ENCODE data around the gene EIF2B2.

EIF2B2 gene

DNA sequence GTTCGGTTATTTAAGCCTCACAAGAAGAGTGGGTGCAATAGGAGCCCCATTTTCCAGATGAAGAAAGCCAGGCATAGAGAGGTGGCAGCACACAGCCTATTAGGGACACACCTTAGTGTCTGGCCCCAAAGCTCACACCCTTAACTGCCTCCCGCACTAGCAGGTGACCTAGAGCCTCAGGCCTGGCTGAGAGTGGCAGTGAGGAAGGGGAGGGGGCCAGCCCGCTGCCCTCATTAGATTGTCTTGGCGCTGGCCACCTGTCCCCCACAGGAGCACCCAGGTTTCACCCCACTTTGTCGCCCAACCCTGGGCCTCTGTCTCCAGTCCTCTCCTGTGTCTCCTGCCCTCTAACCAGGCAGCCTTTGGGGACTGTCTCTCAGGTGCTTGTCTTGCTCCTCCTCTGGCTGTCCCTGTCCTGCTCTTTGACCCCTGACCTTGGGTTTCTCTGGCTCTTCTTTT, 28.8 kb upstream of the EIF2B2 start:
- no peak for DNase-seq (ENCODE audit: extremely low read depth in 1 of 2, low read depth in 1 of 2)

DNA sequence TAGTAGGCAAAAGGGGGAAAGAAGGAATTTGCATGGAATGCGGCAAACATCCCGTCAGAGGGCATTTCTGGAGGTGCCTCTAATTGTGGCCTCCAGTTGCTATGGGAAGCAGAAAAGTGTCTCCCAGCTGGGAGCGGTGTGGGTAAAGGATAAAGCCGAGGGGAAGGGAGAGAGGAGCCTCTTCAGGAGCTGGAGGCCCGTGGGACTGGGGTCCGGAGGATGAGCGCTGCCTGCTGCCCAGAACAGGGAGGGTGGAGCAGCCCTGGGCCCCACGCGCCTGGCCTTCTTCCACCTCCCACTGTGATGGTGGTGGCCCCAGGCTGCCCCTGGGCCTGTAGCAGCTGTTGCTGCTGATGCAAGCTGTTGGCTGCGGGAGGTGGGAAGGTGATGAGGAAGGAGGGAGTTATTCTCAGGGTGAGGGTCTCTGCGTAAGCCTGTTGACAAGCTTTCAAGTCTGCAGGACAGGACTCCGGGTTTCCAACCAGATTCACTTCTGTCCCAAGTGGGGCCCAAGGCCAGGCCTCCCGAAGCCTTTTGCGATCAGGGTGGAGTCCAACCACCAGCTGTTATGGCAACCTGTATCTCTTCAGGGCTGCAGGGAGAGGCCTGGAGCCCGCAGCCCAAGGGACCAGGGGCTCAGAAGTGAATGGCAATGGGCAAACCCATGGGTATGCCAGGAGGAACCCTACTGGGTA, 28.2 kb upstream of the EIF2B2 start:
- DNase-seq (ENCODE audit: extremely low read depth in 1 of 2, low read depth in 1 of 2) = no peak

DNA sequence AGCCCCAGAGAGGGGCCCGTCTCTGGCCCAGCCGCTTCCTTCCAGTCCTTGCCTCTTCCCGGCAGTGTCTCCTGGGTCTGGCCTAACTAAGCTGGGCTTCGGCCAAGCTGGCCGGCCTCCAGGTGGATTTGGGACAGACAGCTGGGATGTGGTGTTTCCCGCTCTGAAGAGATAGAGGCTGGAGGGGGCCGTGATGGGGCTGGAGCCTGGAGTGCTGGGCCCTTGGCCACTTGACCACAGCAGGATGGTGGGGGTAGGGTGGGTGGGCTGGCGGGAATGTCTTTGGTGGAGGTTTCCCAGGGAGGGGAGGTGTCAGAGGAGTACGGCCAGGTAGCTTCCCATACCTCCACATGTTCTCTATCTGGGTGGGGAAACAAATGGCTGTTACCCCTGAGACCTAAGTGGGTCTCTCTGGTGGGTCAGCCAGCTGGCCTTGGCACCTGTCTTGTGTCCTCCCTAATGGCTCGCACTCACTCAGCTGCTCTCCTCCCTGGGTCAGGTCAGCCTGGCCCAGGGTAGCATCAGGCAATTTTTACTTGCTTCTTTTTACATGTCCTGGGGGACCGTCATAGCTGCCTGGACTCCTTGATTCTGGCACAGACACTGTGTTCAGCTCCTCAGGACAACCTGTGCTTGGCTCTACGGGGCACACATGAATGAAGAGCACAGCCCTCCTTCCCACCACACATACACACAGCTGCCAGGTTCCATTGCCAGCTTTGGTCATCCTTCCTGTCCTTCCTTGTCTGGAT, 27.5 kb upstream of the EIF2B2 start:
- DNase-seq (ENCODE audit: extremely low read depth in 1 of 2, low read depth in 1 of 2) = no peak

DNA sequence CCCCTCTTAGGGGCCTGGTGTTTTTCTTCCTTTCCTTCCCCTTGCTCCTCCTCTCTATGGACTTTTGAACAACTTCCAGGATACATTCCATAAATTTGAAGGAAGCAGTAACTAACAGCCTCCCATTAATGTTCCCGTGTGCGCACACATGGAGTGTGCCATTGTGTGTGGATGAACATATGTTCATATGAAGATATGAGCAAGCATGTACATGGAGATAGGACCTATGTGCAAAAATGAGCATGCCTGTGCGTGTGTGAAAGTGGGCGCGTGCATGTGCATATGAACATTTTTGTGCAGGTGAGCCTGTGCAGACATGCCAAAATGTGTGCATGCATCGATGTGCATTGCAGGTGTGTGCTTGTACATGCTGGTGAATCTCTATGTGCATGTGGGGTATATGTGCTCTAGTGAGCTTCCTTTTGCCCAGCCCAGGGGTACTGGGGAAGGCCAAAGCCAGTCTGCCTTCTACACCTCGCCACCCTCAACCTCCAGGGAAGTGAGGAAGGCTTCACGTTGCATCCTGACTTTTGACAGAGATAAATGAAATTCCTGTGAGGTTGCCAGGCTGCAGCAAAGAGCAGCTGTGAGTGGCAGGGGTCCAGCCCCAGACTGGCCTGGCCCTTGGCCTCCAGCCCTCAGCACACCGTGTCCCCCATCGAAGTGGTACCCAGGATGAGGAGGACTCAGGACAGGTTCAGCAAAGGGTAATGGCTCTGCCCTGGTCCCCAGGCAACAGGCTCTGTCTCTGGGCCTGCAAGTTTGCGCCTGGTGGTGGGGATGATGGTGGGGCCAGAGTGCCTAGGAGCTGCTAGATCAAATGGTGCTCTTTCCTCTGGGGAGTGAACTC, 26.2 kb upstream of the EIF2B2 start:
- DNase-seq (ENCODE audit: extremely low read depth in 1 of 2, low read depth in 1 of 2) = no peak

DNA sequence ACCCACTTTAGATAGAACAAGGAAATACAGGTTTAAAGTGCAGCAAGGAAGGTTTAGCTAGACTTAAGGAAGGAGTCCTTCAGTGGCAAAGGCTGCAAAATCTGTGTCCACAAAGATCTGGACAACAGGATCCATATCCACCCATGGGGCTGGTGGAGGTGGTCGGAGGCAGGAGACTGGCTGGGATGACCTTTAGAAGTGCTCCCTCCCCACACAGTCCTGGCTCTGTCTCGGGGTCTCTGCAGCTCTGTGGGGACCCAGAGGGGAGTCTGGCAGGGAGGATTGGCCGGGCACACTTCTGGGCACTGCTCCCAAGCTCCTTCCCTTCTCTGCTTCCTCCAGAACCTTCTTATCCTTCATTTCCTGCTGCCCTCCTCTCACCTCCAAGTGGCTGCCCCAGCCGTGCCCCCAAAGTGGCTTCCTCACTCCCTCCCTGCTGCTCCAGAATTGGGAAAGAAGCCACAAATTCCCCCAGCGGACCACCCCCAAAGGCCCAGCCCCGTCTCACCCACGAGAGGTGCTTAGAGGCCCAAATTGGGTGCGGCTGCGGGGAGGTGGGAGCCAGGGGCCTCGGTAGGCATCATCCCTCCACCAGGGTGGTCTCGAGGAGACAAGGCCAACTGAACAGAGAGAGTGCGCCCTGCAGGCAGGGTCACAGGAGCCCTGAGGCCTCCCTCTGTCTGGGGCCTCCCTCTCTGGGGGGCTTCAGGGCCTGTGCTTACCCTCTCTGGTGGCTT, 25.4 kb upstream of the EIF2B2 start:
- no peak for DNase-seq (ENCODE audit: extremely low read depth in 1 of 2, low read depth in 1 of 2)

- DNase-seq (ENCODE audit: extremely low read depth in 1 of 2, low read depth in 1 of 2) = no peak
These were observed 24.8 kb upstream of the EIF2B2 start for GRCh38 chr14:74977901-74978385.

- DNase-seq (ENCODE audit: extremely low read depth in 1 of 2, low read depth in 1 of 2) = no peak
These were observed 24.2 kb upstream of the EIF2B2 start for GRCh38 chr14:74978416-74978947.

DNA sequence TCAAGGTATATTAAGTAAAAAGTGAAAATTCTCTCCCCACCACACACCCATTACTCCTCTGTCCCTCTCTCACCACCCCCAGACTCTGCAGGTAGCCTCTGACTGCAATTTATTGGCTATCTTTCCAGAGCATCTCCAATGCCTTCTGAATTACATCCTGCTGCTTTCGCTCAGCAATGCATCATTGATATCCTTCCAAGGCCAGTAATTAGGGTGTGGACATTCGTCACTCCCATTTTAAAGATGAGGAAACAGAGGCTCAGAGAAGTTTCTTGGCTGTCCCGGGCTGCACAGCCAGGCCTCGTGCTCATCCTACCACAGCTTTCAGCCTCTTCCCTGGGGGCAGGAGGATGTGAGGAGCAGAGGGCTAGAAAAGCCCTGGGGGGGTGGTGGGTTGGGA, 23.7 kb upstream of the EIF2B2 start:
- no peak for DNase-seq (ENCODE audit: extremely low read depth in 1 of 2, low read depth in 1 of 2)

DNA sequence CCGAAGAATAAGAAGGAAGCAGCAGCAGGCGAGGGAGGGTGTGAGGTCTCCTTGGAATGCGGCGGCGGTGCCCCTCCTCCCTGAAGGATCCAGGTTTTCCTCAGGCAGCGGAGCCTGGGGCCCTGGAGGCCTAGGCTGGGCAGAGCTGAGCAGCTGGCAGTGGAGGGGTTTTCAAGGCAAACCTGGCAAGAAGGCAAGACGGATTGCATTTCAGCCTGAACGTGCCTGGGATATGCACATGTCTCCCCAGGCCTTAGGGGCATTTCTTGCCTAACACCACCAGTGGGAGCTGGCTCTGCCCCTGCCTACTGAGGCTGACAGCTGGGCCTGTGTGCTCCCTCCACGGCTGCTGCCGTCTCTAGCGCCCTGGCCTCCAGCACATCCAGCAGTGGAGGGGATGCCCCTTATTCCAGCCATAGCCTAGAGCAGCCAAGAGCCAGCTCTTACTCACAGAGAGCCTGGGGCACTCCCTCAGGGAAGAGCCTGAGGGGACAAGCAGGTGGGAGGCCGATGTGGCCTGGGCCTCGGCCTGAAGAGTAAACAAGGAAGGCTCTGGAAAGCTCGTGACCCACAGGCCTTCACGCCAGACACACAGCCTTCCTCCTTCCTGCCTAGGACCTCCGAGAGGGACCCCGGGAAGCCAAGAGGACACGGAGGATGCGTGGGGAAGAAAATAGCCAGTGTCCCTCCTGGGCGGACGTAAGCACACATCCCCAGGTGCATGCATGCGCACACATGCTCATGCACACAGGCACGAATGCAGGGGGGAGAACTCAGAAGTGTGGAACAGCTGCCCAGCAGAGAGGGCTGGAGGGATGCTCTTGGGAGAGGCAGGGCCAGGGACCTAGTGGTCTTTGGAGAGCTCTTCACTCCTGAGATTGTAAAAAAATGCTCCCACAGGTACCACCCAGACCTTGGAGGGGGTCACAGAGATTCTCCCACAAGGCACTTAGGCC, 23.0 kb upstream of the EIF2B2 start:
- DNase-seq (ENCODE audit: extremely low read depth in 1 of 2, low read depth in 1 of 2) = no peak

- DNase-seq (ENCODE audit: extremely low read depth in 1 of 2, low read depth in 1 of 2) = no peak
These were observed 22.4 kb upstream of the EIF2B2 start for GRCh38 chr14:74980398-74980730.

GRCh38 chr14:74980731-74981461, 21.8 kb upstream of the EIF2B2 start:
- DNase-seq (ENCODE audit: extremely low read depth in 1 of 2, low read depth in 1 of 2) = no peak

GRCh38 chr14:74981462-74981782, 21.3 kb upstream of the EIF2B2 start:
- DNase-seq (ENCODE audit: extremely low read depth in 1 of 2, low read depth in 1 of 2) = no peak

- no peak for DNase-seq (ENCODE audit: extremely low read depth in 1 of 2, low read depth in 1 of 2)
These were observed 20.9 kb upstream of the EIF2B2 start for GRCh38 chr14:74981833-74982232.

GRCh38 chr14:74982661-74983060, 20.1 kb upstream of the EIF2B2 start:
- no peak for DNase-seq (ENCODE audit: extremely low read depth in 1 of 2, low read depth in 1 of 2)

GRCh38 chr14:74983343-74983742, 19.4 kb upstream of the EIF2B2 start:
- no peak for DNase-seq (ENCODE audit: extremely low read depth in 1 of 2, low read depth in 1 of 2)

GRCh38 chr14:74984236-74985027, 18.3 kb upstream of the EIF2B2 start:
- no peak for DNase-seq (ENCODE audit: extremely low read depth in 1 of 2, low read depth in 1 of 2)

- no peak for DNase-seq (ENCODE audit: extremely low read depth in 1 of 2, low read depth in 1 of 2)
These were observed 17.8 kb upstream of the EIF2B2 start for GRCh38 chr14:74985028-74985310.

- no peak for DNase-seq (ENCODE audit: extremely low read depth in 1 of 2, low read depth in 1 of 2)
These were observed 16.9 kb upstream of the EIF2B2 start for GRCh38 chr14:74985806-74986205.
